Adrenal gland (tissue), 5 donors: Measurements from ENCODE around the gene RPS25.

Source experiments
- CTCF ChIP-seq, 6 experiments: fragments of 450-650 bp in 4 of 6; fragments of 200-600 bp in 2 of 6; sonication (generic) in 1 of 6; IDR thresholded peaks; 1 replicate in 5 of 6; 2 replicates in 1 of 6; pipeline versions ENCODE4 v1.5.1 to v1.8.0; 2016 to 2021; ENCODE audit warnings: antibody characterized with exemption in 6 of 6, mild to moderate bottlenecking in 2 of 6, moderate library complexity in 1 of 6
- POLR2A ChIP-seq, 2 donors: fragments of 450-650 bp; IDR thresholded peaks; one replicate each; pipeline ENCODE4 v1.6.1; 2017; ENCODE audit warnings: antibody characterized with exemption in 2 of 2, mild to moderate bottlenecking in 2 of 2, moderate library complexity in 1 of 2
- donor health status: DM: no; HTN: no; CAD: no.

DNA sequence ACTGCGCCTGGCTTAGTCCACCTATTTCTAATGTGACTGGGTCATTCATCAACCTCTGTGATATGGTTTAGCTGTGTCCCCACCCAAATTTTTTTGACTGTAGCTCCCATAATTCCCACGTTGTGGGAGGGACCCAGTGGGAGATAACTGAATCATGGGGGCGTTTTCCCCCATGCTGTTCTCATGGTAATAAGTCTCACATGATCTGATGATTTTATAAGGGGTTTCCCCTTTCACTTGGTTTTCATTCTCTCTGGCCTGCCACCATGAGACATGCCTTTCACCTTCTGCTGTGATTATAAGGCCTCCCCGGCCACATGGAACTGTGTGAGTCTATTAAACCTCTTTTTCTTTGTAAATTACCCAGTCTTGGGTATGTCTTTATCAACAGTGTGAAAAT, 11.5 kb downstream of the RPS25 start:
- TF ChIP-seq CTCF (IDR thresholded peaks at IDR 0.05) (no peak), POLR2A (IDR thresholded peaks at IDR 0.05) (no peak)
